Mesodermal cell (in vitro differentiated cells): ENCODE results near the gene DCTN1.

Experiments used
- H3K27ac ChIP-seq: 2 replicates; pipeline ENCODE4 v1.7.0; 2013; ENCODE audit warnings: mild to moderate bottlenecking, low read depth, low read length, moderate library complexity; ENCODE audit not compliant: severe bottlenecking
- H3K36me3 ChIP-seq: 2 replicates; pipeline ENCODE4 v1.7.1; 2013; ENCODE audit warnings: mild to moderate bottlenecking, low read length, moderate library complexity; ENCODE audit not compliant: control insufficient read depth, insufficient read depth
- H3K4me1 ChIP-seq: one replicate; pipeline ENCODE4 v1.7.1; 2013; ENCODE audit warnings: mild to moderate bottlenecking, low read length; ENCODE audit not compliant: insufficient read depth, control insufficient read depth, poor library complexity, severe bottlenecking
- H3K4me3 ChIP-seq: 2 replicates; pipeline ENCODE4 v1.7.0; 2013; ENCODE audit warnings: low read length, control low read depth, mild to moderate bottlenecking; ENCODE audit not compliant: insufficient read depth, poor library complexity, severe bottlenecking; ENCODE audit errors: extremely low read depth
- H3K9me3 ChIP-seq: 2 replicates; pipeline ENCODE4 v1.7.1; 2013; ENCODE audit warnings: mild to moderate bottlenecking, low read length, moderate library complexity; ENCODE audit not compliant: control insufficient read depth
- WGBS, 2 experiments: methylation state at CpG; one replicate each; pipeline ENCODE4 v1.1.5; 2013; ENCODE audit warnings: missing lambda C conversion rate in 2 of 2; ENCODE audit not compliant: insufficient coverage in 2 of 2; 5-methylcytosine and 5-hydroxymethylcytosine counted together

DCTN1 gene

DNA sequence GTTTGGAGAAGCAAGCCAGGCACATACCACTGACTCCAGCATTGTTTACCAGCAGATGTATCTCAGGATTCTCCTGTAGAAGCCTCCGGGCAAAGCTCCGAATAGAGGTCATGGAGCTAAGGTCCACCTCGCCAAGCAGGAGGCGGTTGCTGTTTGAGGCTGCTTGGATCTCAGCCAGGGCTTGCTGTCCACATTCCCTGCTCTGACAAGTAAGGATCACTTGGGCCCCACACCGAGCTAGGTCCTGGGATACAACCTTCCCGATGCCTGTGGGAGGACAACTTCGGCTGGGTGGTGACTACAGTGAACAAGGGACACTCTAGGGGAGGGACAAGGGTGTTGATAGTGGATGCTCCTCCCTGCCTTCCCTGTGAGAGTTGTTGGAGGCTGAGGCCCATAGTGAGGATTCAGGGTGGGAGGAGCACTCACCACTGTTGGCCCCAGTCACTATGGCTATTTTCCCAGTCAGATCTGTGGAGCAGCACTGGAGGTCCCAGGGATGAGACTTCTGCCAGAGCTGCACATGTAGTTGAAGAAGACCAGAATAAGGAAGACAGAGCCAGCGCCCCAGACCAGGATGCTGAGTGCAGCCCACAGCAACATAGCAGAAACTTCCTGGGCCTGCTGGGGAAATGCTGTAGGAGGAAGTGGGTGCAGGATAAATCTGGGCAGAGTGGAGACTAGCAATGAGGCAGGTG lies 33.0 kb upstream of the DCTN1 start:
- Histone ChIP-seq H3K9me3 (no peaks in the 10 kb centered on the region), H3K4me3 (no peak overlapping the region), H3K27ac (no peak overlapping the region), H3K4me1 (no peaks in the 10 kb centered on the region), H3K36me3 (no peaks in the 10 kb centered on the region)
- WGBS, 2 experiments = 90 to 95% methylated on average over 8 of the region's 8 CpGs

DNA sequence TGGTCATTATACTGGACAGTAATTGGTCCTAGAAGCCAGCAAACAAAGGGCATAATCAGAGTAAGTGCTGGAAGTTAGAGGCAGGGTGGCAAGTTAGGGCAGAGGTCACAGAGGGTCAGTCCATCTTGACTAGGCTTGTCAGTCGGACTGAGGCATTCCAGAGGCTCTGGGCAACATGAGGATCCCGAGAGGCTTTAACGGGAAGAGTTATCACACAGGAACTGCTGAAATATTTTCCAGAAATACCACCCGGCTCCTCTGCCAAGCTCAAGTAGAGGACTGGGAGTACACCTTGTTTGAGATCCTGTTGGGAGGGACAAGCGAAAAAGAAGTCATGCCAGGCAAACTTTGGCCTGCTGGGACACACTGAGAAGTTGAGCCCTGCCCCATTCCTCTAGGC lies 27.6 kb upstream of the DCTN1 start:
- Histone ChIP-seq H3K9me3 (no peaks in the 10 kb centered on the region), H3K4me3 (no peak overlapping the region), H3K4me1 (no peaks in the 10 kb centered on the region), H3K27ac (no peak overlapping the region), H3K36me3 (no peaks in the 10 kb centered on the region)
- 92 to 94% methylated on average over 5 of the region's 5 CpGs for WGBS, 2 experiments

DNA sequence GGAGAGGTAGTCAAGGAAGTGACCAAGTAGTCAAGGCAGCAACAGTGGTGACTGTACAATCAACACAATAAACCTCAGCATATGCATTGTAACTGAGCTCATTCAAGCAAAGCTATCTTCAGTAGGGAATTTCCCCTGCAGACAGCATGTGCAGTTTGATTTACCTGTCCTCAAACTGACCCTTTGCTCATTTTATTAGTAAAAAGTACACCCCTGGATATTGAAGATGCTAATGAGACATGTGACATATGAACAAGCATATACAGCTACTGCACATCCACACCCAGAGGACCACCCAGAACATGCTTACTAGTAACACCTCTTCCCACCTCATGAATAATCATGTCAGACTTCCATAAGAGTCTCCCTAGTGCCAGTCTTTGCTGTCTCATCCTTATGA lies 25.9 kb upstream of the DCTN1 start:
- Histone ChIP-seq H3K4me1 (no peaks in the 10 kb centered on the region), H3K36me3 (no peaks in the 10 kb centered on the region), H3K27ac (no peak overlapping the region), H3K9me3 (no peaks in the 10 kb centered on the region), H3K4me3 (no peak overlapping the region)

DNA sequence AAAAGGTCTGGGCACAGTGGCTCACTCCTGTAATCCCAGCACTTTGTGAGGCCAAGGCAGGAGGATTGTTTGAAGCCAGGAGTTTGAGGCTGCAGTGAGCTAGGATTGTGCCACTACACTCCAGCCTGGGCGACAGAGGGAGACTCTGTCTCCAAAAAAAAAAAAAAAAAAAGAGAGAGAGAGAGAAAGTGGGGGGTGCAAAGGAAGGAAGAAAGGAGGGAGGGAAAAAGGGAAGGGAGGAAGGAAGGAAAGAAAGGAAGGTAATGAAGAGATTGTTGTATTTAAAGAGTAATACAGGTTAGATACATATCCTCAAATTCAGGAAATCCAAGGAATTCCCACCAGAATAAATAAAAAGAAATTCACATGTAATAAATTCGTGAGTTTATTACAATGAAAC lies 21.8 kb upstream of the DCTN1 start:
- Histone ChIP-seq H3K9me3 (no peaks in the 10 kb centered on the region), H3K4me3 (no peak overlapping the region), H3K36me3 (no peaks in the 10 kb centered on the region), H3K4me1 (no peaks in the 10 kb centered on the region), H3K27ac (no peak overlapping the region)
- WGBS, 2 experiments = 50% methylated on average over 1 of the region's 2 CpGs; no CpG with 5 or more reads in 1 of the 2 experiments

DNA sequence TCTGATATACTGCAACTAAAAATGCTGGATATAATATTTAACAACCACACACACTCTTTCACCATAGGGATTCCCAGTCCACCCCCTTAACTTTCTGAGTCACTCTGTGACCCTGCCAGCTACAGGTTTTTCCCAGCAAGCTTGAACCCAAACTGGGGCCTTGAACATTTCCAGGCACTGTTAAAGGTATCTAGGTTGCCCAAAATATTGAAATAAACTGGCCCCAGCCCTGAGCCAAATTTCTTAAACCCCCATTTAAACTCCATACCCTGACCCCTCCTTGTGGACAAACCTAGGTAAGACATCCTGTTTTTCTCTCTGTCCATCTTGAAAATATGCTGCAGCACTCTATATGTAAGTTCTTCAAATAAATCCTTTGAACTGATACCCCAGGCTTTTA lies 19.7 kb upstream of the DCTN1 start:
- no peak overlapping the region for H3K4me3 ChIP-seq
- no peaks in the 10 kb centered on the region for H3K9me3 ChIP-seq
- H3K27ac ChIP-seq = no peak overlapping the region
- H3K4me1 ChIP-seq = no peaks in the 10 kb centered on the region
- no peaks in the 10 kb centered on the region for H3K36me3 ChIP-seq

DNA sequence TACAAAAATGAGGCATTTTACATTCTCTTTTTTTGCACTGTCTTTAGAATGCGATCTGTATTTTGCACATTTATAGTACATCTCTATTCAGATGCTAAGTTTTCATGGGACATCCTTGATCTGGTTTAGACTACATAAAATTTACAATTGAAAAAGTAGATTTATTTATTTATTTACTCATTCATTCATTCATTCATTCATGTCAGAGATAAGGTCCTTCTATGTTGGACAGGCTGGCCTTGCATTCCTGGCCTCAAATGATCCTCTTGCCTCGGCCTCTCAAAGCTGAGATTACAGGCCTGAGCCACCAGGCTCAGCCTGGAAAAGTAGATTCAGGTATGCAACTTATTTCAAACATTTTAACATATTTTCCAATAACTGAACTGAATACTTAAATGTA lies 16.0 kb upstream of the DCTN1 start:
- no peaks in the 10 kb centered on the region for H3K36me3 ChIP-seq
- H3K4me3 ChIP-seq = no peak overlapping the region
- no peaks in the 10 kb centered on the region for H3K4me1 ChIP-seq
- H3K9me3 ChIP-seq = no peaks in the 10 kb centered on the region
- 100% methylated on average over 1 of the region's 2 CpGs; no CpG with 5 or more reads in 1 of the 2 experiments for WGBS, 2 experiments
- no peak overlapping the region for H3K27ac ChIP-seq

DNA sequence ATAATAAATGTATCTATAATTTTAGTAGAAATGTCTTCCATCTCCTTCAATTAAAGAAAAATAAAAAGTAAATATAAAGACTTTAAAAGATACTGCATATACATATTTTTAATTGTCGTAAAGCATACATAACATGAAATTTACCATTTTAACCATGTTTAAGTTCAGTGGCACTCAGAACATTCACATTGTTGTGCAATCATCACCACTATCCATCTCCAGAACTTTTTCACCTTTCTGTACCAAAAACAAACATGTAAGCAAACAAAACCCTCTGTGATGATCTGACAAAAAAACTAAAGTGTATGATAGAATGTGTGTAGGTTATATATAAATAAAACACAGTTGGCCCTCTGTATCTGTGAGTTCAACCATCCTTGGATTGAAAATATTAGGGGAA lies 13.4 kb upstream of the DCTN1 start:
- WGBS, 2 experiments = no CpG with 5 or more reads among the region's 1 CpG
- H3K36me3 ChIP-seq = no peaks in the 10 kb centered on the region
- no peak overlapping the region for H3K4me3 ChIP-seq
- no peaks in the 10 kb centered on the region for H3K9me3 ChIP-seq
- H3K4me1 ChIP-seq = peaks cover 11% of the 10 kb centered on the region
- H3K27ac ChIP-seq = no peak overlapping the region

DNA sequence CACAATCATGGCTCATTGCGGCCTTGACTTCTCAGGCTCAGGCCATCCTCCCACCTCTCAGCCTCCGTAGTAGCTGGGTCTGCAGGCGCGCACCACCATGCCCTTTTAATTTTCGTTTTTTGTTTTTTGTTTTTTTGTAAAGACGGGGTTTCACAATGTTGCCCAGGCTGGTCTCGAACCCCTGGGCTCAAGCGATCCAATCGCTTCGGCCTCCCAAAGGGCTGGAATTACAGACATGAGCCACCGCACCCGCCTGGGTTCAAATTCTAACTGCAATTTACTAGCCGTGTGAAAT lies 12.3 kb upstream of the DCTN1 start:
- Histone ChIP-seq H3K36me3 (no peaks in the 10 kb centered on the region), H3K4me1 (peaks cover 16% of the 10 kb centered on the region), H3K9me3 (no peaks in the 10 kb centered on the region), H3K4me3 (no peak overlapping the region), H3K27ac (no peak overlapping the region)
- 84 to 89% methylated on average over 9 to 13 of the region's 13 CpGs for WGBS, 2 experiments

DNA sequence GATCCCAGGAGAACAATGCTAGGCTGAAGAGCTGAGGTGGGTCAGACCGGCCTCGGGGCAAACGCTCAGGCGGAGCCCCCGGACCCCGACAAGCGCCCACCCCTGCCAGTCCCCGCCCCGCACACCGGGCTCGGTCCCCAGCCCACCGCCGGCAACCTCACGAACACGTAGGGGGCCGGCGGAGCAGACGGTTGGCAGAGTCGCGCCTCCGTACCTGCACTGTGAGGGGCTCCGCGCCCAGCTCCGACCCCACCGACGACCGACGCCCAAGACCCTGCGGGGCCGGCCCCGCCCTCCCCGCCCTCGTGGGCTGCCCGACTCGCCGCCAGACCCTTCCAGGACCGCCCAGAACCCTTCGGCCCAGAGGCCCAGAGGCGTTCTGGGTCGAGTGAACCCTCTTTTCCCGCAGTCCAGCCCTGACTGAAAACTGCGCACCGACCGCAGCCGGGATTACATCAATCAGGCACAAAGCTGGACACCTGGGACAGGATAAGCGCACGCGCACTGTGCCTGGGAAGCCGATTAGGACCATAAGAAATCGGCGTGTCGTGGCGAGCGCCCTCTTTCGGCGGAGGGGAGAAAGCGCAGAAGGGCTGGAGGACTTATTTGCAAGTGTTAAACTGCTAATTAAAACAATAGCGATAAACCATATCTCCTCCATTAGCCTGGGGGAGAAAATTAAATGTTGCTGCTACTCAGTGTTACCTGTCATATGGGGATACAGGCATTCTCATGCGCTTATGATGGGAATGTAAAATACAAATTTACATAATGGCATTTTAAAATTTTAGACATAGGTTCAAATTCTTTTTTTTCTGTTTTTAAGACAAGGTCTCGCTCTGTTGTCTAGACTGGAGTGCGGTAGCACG lies 11.7 kb upstream of the DCTN1 start:
- H3K27ac ChIP-seq = peak overlapping the region; percentile 99
- peak overlapping the region; percentile 93 for H3K4me3 ChIP-seq
- peaks cover 21% of the 10 kb centered on the region for H3K4me1 ChIP-seq
- 3 to 4% methylated on average over 51 to 60 of the region's 62 CpGs for WGBS, 2 experiments
- H3K36me3 ChIP-seq = peaks cover 2% of the 10 kb centered on the region
- no peaks in the 10 kb centered on the region for H3K9me3 ChIP-seq

DNA sequence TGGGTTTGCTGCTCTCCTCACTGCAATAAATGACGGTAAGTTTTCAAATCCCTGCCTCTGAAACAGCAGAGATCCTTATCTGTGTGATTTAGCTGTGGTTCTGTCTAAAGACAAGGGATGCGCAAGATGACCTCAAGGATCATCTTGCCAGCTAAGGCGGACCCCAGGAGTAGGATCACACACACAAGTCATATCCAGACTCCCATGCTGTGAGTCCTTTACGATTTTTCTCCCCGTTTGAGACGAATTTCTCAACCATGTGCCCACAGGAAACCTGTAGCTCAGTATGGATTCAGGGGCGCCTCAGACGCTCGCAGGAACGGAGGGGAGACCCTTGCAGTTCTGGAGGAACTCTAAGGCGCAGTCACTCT lies 11.1 kb upstream of the DCTN1 start:
- Histone ChIP-seq H3K36me3 (peaks cover 3% of the 10 kb centered on the region), H3K4me3 (peak overlapping the region; percentile 93), H3K9me3 (no peaks in the 10 kb centered on the region), H3K27ac (no peak overlapping the region), H3K4me1 (peaks cover 25% of the 10 kb centered on the region)
- WGBS, 2 experiments = 0 to 4% methylated on average over 6 to 9 of the region's 11 CpGs

DNA sequence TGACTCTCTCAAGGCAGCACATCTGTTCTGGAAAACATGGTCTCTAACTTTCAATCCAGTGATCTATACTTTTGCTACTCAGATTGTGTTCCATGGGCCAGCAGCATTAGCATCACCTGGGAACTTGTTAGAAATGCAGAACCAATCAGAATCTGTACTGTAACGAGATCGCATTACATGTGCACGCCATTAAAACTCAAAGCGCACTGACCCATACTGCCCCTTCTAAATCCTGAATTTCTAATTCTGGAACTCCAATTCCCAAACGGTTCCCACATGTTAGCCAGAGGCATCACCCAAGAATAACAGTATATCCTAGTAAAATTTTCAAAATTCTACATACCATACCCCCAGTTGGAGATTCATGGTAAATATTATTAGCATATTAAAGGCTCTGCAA lies 10.5 kb upstream of the DCTN1 start:
- Histone ChIP-seq H3K27ac (no peak overlapping the region), H3K4me1 (peaks cover 25% of the 10 kb centered on the region), H3K4me3 (peak overlapping the region; percentile 93), H3K9me3 (no peaks in the 10 kb centered on the region), H3K36me3 (peaks cover 8% of the 10 kb centered on the region)
- 73 to 78% methylated on average over 3 to 4 of the region's 5 CpGs for WGBS, 2 experiments
